Keratinocyte (primary cell): ENCODE measurements around the gene ATP9B.

Source experiments
- EZH2 ChIP-seq: IDR thresholded peaks from one replicate; pipeline ENCODE4 v1.6.1; 2012; ENCODE audit warnings: inconsistent platforms, mild to moderate bottlenecking, low read length, moderate library complexity
- TF ChIP-seq, protein P1 (sequence below), 3 experiments: IDR thresholded peaks in 1 of 3; conservative IDR thresholded peaks in 1 of 3; optimal IDR thresholded peaks in 1 of 3; 2 replicates in 2 of 3; 3 replicates in 1 of 3; pipeline versions ENCODE3 to v1.5.1; 2011; ENCODE audit warnings: low read length in 3 of 3, mild to moderate bottlenecking in 3 of 3, moderate library complexity in 2 of 3, control low read depth in 1 of 3, inconsistent platforms in 1 of 3; ENCODE audit not compliant: insufficient read depth in 2 of 3; ENCODE audit errors: extremely low read depth in 1 of 3

DNA sequence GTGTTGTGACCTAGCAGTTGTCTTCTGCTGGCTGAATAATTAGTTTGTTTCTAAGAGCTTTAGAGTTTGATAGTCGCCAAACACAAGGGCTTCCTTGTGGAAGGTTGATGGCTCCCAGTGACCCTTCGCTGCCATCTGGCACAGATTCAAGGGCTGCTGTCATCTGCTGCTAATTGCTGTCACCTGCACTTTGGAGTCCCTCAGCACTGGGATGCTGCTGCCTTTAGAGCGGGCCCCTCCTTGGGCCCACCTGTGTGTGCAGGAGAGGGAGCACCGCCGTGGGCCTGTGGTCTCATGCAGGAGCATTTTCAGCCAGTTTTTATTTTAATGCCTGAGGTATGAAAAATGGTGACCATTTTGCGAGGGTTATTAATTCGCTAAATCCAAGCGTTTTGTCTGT, 172.6 kb downstream of the ATP9B start:
- TF ChIP-seq, protein P1, sequence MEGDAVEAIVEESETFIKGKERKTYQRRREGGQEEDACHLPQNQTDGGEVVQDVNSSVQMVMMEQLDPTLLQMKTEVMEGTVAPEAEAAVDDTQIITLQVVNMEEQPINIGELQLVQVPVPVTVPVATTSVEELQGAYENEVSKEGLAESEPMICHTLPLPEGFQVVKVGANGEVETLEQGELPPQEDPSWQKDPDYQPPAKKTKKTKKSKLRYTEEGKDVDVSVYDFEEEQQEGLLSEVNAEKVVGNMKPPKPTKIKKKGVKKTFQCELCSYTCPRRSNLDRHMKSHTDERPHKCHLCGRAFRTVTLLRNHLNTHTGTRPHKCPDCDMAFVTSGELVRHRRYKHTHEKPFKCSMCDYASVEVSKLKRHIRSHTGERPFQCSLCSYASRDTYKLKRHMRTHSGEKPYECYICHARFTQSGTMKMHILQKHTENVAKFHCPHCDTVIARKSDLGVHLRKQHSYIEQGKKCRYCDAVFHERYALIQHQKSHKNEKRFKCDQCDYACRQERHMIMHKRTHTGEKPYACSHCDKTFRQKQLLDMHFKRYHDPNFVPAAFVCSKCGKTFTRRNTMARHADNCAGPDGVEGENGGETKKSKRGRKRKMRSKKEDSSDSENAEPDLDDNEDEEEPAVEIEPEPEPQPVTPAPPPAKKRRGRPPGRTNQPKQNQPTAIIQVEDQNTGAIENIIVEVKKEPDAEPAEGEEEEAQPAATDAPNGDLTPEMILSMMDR (optimal IDR thresholded peaks at IDR 0.05 in 1 of 3, IDR thresholded peaks at IDR 0.05 in 1 of 3, conservative IDR thresholded peaks at IDR 0.05 in 1 of 3; ENCODE audit: extremely low read depth in 1 of 3, insufficient read depth in 2 of 3, low read length in 3 of 3): no peak
- TF ChIP-seq EZH2: no peak
